Endodermal cell (in vitro differentiated cells): ENCODE results near the gene MRPL24. TPM values are rescaled to one million over a fixed set of nuclear protein-coding genes. Genes with fewer than 3 reads are reported as not detected.
A peak's percentile ranks its signal among the peaks of the same experiment; 100 is the strongest.

Experiments
- DNase-seq: peaks from one replicate; pipeline ENCODE4 v3.0.0-alpha.2; 2017
- H3K27ac ChIP-seq: 2 replicates; pipeline ENCODE4 v1.5.1; 2013; ENCODE audit warnings: mild to moderate bottlenecking, low read depth, low read length, moderate library complexity
- H3K27me3 ChIP-seq: 2 replicates; pipeline ENCODE4 v1.6.1; 2013; ENCODE audit warnings: mild to moderate bottlenecking, low read length, moderate library complexity; ENCODE audit not compliant: insufficient read depth, control insufficient read depth, poor library complexity, severe bottlenecking
- H3K36me3 ChIP-seq: 2 replicates; pipeline ENCODE4 v1.7.0; 2013; ENCODE audit warnings: mild to moderate bottlenecking, low read length, moderate library complexity; ENCODE audit not compliant: control insufficient read depth, insufficient read depth
- H3K4me1 ChIP-seq: one replicate; pipeline ENCODE4 v1.7.0; 2013; ENCODE audit warnings: low read length; ENCODE audit not compliant: control insufficient read depth, insufficient read depth
- H3K4me3 ChIP-seq: 2 replicates; pipeline ENCODE4 v1.5.1; 2013; ENCODE audit warnings: mild to moderate bottlenecking, low read length, moderate library complexity
- H3K9ac ChIP-seq: 2 replicates; pipeline ENCODE4 v1.6.1; 2013; ENCODE audit warnings: mild to moderate bottlenecking, low read length, moderate library complexity; ENCODE audit not compliant: poor library complexity, severe bottlenecking; ENCODE audit errors: extremely low read depth
- H3K9me3 ChIP-seq: 2 replicates; pipeline ENCODE4 v1.6.1; 2013; ENCODE audit warnings: mild to moderate bottlenecking, low read length, moderate library complexity; ENCODE audit not compliant: control insufficient read depth
- H3K27ac Mint-ChIP-seq: 2 replicates; pipeline ENCODE4 v1.8.0; 2020; ENCODE audit warnings: mixed read lengths
- H3K27me3 Mint-ChIP-seq: 2 replicates; pipeline ENCODE4 v1.8.0; 2021; ENCODE audit warnings: mild to moderate bottlenecking, mixed read lengths; ENCODE audit not compliant: insufficient read depth
- H3K36me3 Mint-ChIP-seq: 2 replicates; pipeline ENCODE4 v1.8.0; 2020; ENCODE audit warnings: low read depth, mixed read lengths
- H3K4me1 Mint-ChIP-seq: 2 replicates; pipeline ENCODE4 v1.8.0; 2020; ENCODE audit warnings: mixed read lengths
- H3K4me3 Mint-ChIP-seq: 2 replicates; pipeline ENCODE4 v1.8.0; 2020; ENCODE audit warnings: mild to moderate bottlenecking, moderate library complexity, mixed read lengths
- H3K9me3 Mint-ChIP-seq: 2 replicates; pipeline ENCODE4 v1.8.0; 2020; ENCODE audit warnings: mild to moderate bottlenecking, mixed read lengths
- CTCF ChIP-seq: fragments of 200-600 bp; sonication (generic); conservative IDR thresholded peaks from 2 replicates; pipeline ENCODE4 v1.5.0; 2021; ENCODE audit warnings: antibody characterized with exemption, mild to moderate bottlenecking
- WGBS, 2 experiments: methylation state at CpG; one replicate each; pipeline versions ENCODE4 v1.1.5 to v1.1.7; 2013; ENCODE audit warnings: missing lambda C conversion rate in 2 of 2, mixed read lengths in 1 of 2; ENCODE audit not compliant: insufficient coverage in 1 of 2, insufficient read length in 1 of 2; 5-methylcytosine and 5-hydroxymethylcytosine counted together
- total RNA-seq, 2 donors: library from RNA; stranded (reverse); fragmentation: NEBNext Ultra II Directional in 1 of 2; extraction: Animal tissue kit (Norgen Biotek cat#: 25700) in 1 of 2; gene quantifications; 2 replicates in 1 of 2; 3 replicates in 1 of 2; pipeline ENCODE4 v1.2.1, GENCODE V29; 2021

Gene MRPL24
- total RNA-seq, 2 donors from 2014 or later = 32.2 to 35.5 TPM

GRCh38 chr1:156698995-156699394 is 41.9 kb downstream of the MRPL24 start:
- 92% methylated on average over 1 of the region's 1 CpG; no CpG with 5 or more reads in 1 of the 2 experiments for WGBS, 2 experiments
- Mint-ChIP-seq H3K9me3 (no peaks in the 10 kb centered on the region), H3K4me1 (peaks cover 36% of the 10 kb centered on the region), H3K36me3 (peaks cover 46% of the 10 kb centered on the region), H3K27me3 (peaks cover 57% of the 10 kb centered on the region), H3K4me3 (no peak overlapping the region), H3K27ac (no peak overlapping the region)
- Histone ChIP-seq H3K27me3 (no peaks in the 10 kb centered on the region), H3K4me3 (no peak overlapping the region), H3K36me3 (peaks cover 14% of the 10 kb centered on the region), H3K4me1 (peaks cover 11% of the 10 kb centered on the region), H3K9ac (no peak overlapping the region), H3K27ac (no peak overlapping the region), H3K9me3 (no peaks in the 10 kb centered on the region)
- no peak for DNase-seq
- TF ChIP-seq CTCF = no peak

- Histone ChIP-seq H3K9me3 (no peaks in the 10 kb centered on the region), H3K27me3 (no peaks in the 10 kb centered on the region), H3K4me1 (peaks cover 11% of the 10 kb centered on the region), H3K27ac (no peak overlapping the region), H3K36me3 (peaks cover 14% of the 10 kb centered on the region), H3K9ac (no peak overlapping the region), H3K4me3 (no peak overlapping the region)
- Mint-ChIP-seq H3K4me1 (peaks cover 36% of the 10 kb centered on the region), H3K36me3 (peaks cover 41% of the 10 kb centered on the region), H3K27ac (no peak overlapping the region), H3K27me3 (peaks cover 42% of the 10 kb centered on the region), H3K4me3 (no peak overlapping the region), H3K9me3 (no peaks in the 10 kb centered on the region)
- 90 to 98% methylated on average over 7 to 8 of the region's 8 CpGs for WGBS, 2 experiments
- DNase-seq = no peak
- TF ChIP-seq CTCF = no peak
Measured at GRCh38 chr1:156697481-156697880, 43.4 kb downstream of the MRPL24 start.

GRCh38 chr1:156696755-156697154 is 44.1 kb downstream of the MRPL24 start:
- Mint-ChIP-seq H3K9me3 (no peaks in the 10 kb centered on the region), H3K4me1 (peaks cover 41% of the 10 kb centered on the region), H3K36me3 (peaks cover 41% of the 10 kb centered on the region), H3K27ac (peak overlapping the region; percentile 37), H3K4me3 (no peak overlapping the region), H3K27me3 (peaks cover 38% of the 10 kb centered on the region)
- no peaks in the 10 kb centered on the region for H3K9me3 ChIP-seq
- TF ChIP-seq CTCF = no peak
- no peak overlapping the region for H3K27ac ChIP-seq
- H3K9ac ChIP-seq = no peak overlapping the region
- H3K4me1 ChIP-seq = peaks cover 18% of the 10 kb centered on the region
- no peak for DNase-seq
- H3K36me3 ChIP-seq = peaks cover 14% of the 10 kb centered on the region
- no peaks in the 10 kb centered on the region for H3K27me3 ChIP-seq
- no peak overlapping the region for H3K4me3 ChIP-seq
- WGBS, 2 experiments = 90 to 93% methylated on average over 7 to 8 of the region's 8 CpGs
